ENCODE measurements around the gene ST6GAL1. TPM values are rescaled to one million over a fixed set of nuclear protein-coding genes. Genes with fewer than 3 reads are reported as not detected.

Gene ST6GAL1
- total and polyA plus RNA-seq, 10 of the 15 experiments (the other 5 are each of a cell fraction or from before 2014, with no cell fraction given) = 74.2 to 248 (median 149) TPM

DNA sequence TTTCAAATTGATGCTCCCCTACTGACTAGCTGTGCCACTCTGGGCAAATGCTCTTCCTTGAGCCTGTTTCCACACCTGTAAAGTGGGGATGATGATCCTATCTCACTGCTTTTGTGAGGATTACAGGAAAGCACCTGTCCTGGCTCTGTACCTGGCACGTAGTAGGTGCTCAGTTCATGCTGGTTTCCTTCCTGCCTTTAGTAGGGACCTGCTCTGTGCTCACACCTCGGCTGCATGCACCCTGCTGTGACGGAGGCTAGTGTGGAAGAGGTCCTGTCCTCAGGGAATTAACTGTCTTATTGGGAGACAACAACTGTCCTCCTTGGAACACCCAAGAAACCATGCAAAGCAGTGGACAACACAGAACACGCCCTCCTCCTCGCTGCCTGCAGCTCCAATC lies 147.2 kb downstream of the ST6GAL1 start:
- ATAC-seq (peak; percentile 6), FAIRE-seq (no peak), DNase-seq (ENCODE audit: low read depth, low spot score) (no peak)
- CTCF ChIA-PET = interaction anchor here (0.6 to 1.9 kb wide), 2 partner anchors 35 to 228 kb away, joined by 4 to 5 read pairs; no protein-coding TSS in a partner anchor
- POLR2A ChIA-PET = no interaction called here
- H3K4me2 ChIP-seq (ENCODE audit: control insufficient read depth, insufficient read depth) = no peak overlapping the region
- H3K36me3 ChIP-seq (ENCODE audit: control insufficient read depth in 2 of 2, insufficient read depth in 2 of 2, low read length in 1 of 2) = peaks cover 30 to 43% of the 10 kb centered on the region in 2 experiments
- H3K4me3 ChIP-seq = no peak overlapping the region
- in situ Hi-C loops (cut with MboI) (no loop called here), intact Hi-C loops (cut with micrococcal nuclease; ENCODE audit: unreplicated experiment) (no loop called here)
- 100% methylated on average over 5 of the region's 5 CpGs for WGBS (ENCODE audit: insufficient coverage, insufficient replicate concordance, low lambda C conversion rate, missing lambda C conversion rate)
- H3K27ac ChIP-seq (ENCODE audit: control insufficient read depth, insufficient read depth) = no peak overlapping the region
- H3K9ac ChIP-seq (ENCODE audit: control insufficient read depth, insufficient read depth, low read length) = no peak overlapping the region
- H3K27me3 ChIP-seq (replicated peaks in 1 of 2; ENCODE audit: control insufficient read depth in 2 of 2, insufficient read depth in 2 of 2, low read length in 1 of 2) = no peaks in the 10 kb centered on the region
- H2AFZ ChIP-seq (ENCODE audit: control insufficient read depth, low read depth, low read length) = no peak overlapping the region
- SMC1A ChIA-PET (ENCODE audit: uncharacterized antibody, unreplicated experiment) = no interaction called here
- H3K9me3 ChIP-seq (replicated peaks; ENCODE audit: control insufficient read depth, insufficient read depth, low read length) = no peaks in the 10 kb centered on the region; the same call in 2 of the 3 replicates
- TF ChIP-seq WRNIP1 (IDR thresholded peaks at IDR 0.05; ENCODE audit: borderline replicate concordance, low read depth, low read length) = no peak
- no peak for TF ChIP-seq ZNF274 (IDR thresholded peaks at IDR 0.05; ENCODE audit: insufficient read depth, insufficient read length)
- no peak for TF ChIP-seq FOS (IDR thresholded peaks at IDR 0.05; ENCODE audit: borderline replicate concordance, extremely low read depth, insufficient read length)
- no peak for TF ChIP-seq EGR1 (IDR thresholded peaks at IDR 0.05; ENCODE audit: borderline replicate concordance in 1 of 2, low read depth in 2 of 2, low read length in 2 of 2)
- TF ChIP-seq POLR2AphosphoS2 (IDR thresholded peaks at IDR 0.05; ENCODE audit: low read depth, low read length) = no peak; the same call in 1 of the 2 replicates
- TF ChIP-seq BMI1 (IDR thresholded peaks at IDR 0.05; ENCODE audit: borderline replicate concordance) = no peak
- TF ChIP-seq HCFC1 (IDR thresholded peaks at IDR 0.05; ENCODE audit: low read length) = no peak
- TF ChIP-seq PML (IDR thresholded peaks at IDR 0.05; ENCODE audit: low read length) = peak; percentile 32
- TF ChIP-seq POLR2AphosphoS5 (IDR thresholded peaks at IDR 0.05; ENCODE audit: low read length) = peak; percentile 69; the same call in 1 of the 2 replicates
- TF ChIP-seq, protein P1, sequence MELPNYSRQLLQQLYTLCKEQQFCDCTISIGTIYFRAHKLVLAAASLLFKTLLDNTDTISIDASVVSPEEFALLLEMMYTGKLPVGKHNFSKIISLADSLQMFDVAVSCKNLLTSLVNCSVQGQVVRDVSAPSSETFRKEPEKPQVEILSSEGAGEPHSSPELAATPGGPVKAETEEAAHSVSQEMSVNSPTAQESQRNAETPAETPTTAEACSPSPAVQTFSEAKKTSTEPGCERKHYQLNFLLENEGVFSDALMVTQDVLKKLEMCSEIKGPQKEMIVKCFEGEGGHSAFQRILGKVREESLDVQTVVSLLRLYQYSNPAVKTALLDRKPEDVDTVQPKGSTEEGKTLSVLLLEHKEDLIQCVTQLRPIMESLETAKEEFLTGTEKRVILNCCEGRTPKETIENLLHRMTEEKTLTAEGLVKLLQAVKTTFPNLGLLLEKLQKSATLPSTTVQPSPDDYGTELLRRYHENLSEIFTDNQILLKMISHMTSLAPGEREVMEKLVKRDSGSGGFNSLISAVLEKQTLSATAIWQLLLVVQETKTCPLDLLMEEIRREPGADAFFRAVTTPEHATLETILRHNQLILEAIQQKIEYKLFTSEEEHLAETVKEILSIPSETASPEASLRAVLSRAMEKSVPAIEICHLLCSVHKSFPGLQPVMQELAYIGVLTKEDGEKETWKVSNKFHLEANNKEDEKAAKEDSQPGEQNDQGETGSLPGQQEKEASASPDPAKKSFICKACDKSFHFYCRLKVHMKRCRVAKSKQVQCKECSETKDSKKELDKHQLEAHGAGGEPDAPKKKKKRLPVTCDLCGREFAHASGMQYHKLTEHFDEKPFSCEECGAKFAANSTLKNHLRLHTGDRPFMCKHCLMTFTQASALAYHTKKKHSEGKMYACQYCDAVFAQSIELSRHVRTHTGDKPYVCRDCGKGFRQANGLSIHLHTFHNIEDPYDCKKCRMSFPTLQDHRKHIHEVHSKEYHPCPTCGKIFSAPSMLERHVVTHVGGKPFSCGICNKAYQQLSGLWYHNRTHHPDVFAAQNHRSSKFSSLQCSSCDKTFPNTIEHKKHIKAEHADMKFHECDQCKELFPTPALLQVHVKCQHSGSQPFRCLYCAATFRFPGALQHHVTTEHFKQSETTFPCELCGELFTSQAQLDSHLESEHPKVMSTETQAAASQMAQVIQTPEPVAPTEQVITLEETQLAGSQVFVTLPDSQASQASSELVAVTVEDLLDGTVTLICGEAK (IDR thresholded peaks at IDR 0.05; ENCODE audit: borderline replicate concordance) = no peak
- no peak for TF ChIP-seq TCF3 (IDR thresholded peaks at IDR 0.05; ENCODE audit: borderline replicate concordance, insufficient read depth, low read depth, low read length)
- TF ChIP-seq SRF (IDR thresholded peaks at IDR 0.05; ENCODE audit: low read depth in 2 of 2, low read length in 2 of 2) = no peak
- TF ChIP-seq NRF1 (conservative IDR thresholded peaks at IDR 0.05; ENCODE audit: low read depth, low read length) = no peak
- no peak for TF ChIP-seq KAT2A (conservative IDR thresholded peaks at IDR 0.05; ENCODE audit: control insufficient read depth, low read depth, low read length)
- TF ChIP-seq IKZF1 (conservative IDR thresholded peaks at IDR 0.05) = no peak
- no peak for TF ChIP-seq SIN3A (IDR thresholded peaks at IDR 0.05; ENCODE audit: low read depth, low read length)
- TF ChIP-seq POLR2A (IDR thresholded peaks at IDR 0.05; ENCODE audit: low read depth, low read length) = peak; percentile 75
- no peak for TF ChIP-seq RFX5 (IDR thresholded peaks at IDR 0.05; ENCODE audit: low read depth, low read length)
- no peak for TF ChIP-seq YBX1 (IDR thresholded peaks at IDR 0.05)
- TF ChIP-seq RELA (IDR thresholded peaks at IDR 0.05; ENCODE audit: borderline replicate concordance, partially characterized antibody) = no peak
- no peak for TF ChIP-seq TCF7 (IDR thresholded peaks at IDR 0.05; ENCODE audit: borderline replicate concordance)
- TF ChIP-seq TCF12 (IDR thresholded peaks at IDR 0.05; ENCODE audit: low read depth, low read length) = no peak
- no peak for TF ChIP-seq BHLHE40 (IDR thresholded peaks at IDR 0.05; ENCODE audit: borderline replicate concordance in 1 of 2, low read depth in 2 of 2, low read length in 1 of 2)
- H3K79me2 ChIP-seq (ENCODE audit: control insufficient read depth, insufficient read depth, low read length) = no peaks in the 10 kb centered on the region
- no TSS peak for BruUV-seq (replicated peaks)
- no peaks in the 10 kb centered on the region for H3K4me1 ChIP-seq (ENCODE audit: control insufficient read depth, insufficient read depth, low read length)
- RAD21 ChIA-PET (ENCODE audit: unreplicated experiment) = no interaction called here
- H4K20me1 ChIP-seq (ENCODE audit: control insufficient read depth, insufficient read depth) = 0 out of 2 replicates have a peak, but pooled peaks cover 3% of the 10 kb centered on the region

Measured in GM12878 (cell line).